ENCODE measurements around the gene MRTFB. TPM values are rescaled to one million over a fixed set of nuclear protein-coding genes. Genes with fewer than 3 reads are reported as not detected.

Gene MRTFB
- total and polyA plus RNA-seq, 2 experiments from 2014 or later = 13.9 to 22.2 TPM

- Histone ChIP-seq H3K4me3 (no peak overlapping the region), H3F3A (replicated peaks; ENCODE audit: low read depth) (no peaks in the 10 kb centered on the region), H3K9me2 (ENCODE audit: insufficient read depth) (no peaks in the 10 kb centered on the region), H3K27ac (ENCODE audit: low read depth) (no peak overlapping the region), H3K36me3 (ENCODE audit: insufficient read depth) (no peaks in the 10 kb centered on the region), H3K79me2 (replicated peaks; ENCODE audit: insufficient read depth) (no peaks in the 10 kb centered on the region), H3K27me3 (ENCODE audit: insufficient read depth) (no peaks in the 10 kb centered on the region), H3K4me1 (ENCODE audit: insufficient read depth) (peaks cover 4% of the 10 kb centered on the region; the same call in 1 of the 2 replicates), H4K20me1 (replicated peaks; ENCODE audit: insufficient read depth) (no peaks in the 10 kb centered on the region), H2AFZ (no peak overlapping the region), H3K4me2 (no peak overlapping the region)
- peaks cover 7% of the 10 kb centered on the region; the same call in 2 of the 3 replicates for H3K4me1 Mint-ChIP-seq
- H3K27me3 Mint-ChIP-seq (ENCODE audit: insufficient read depth, low read depth, poor library complexity) = no peaks in the 10 kb centered on the region
- no peaks in the 10 kb centered on the region for H3K36me3 Mint-ChIP-seq (ENCODE audit: low read depth)
- H3K4me3 Mint-ChIP-seq = no peak overlapping the region
- no peaks in the 10 kb centered on the region for H3K9me3 Mint-ChIP-seq
- TF ChIP-seq, protein P1, sequence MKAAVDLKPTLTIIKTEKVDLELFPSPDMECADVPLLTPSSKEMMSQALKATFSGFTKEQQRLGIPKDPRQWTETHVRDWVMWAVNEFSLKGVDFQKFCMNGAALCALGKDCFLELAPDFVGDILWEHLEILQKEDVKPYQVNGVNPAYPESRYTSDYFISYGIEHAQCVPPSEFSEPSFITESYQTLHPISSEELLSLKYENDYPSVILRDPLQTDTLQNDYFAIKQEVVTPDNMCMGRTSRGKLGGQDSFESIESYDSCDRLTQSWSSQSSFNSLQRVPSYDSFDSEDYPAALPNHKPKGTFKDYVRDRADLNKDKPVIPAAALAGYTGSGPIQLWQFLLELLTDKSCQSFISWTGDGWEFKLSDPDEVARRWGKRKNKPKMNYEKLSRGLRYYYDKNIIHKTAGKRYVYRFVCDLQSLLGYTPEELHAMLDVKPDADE (IDR thresholded peaks at IDR 0.05) = no peak
- TF ChIP-seq JUNB (IDR thresholded peaks at IDR 0.05; ENCODE audit: unreplicated experiment) (no peak), NANOG (IDR thresholded peaks at IDR 0.05; ENCODE audit: borderline replicate concordance) (no peak), POLR2AphosphoS5 (IDR thresholded peaks at IDR 0.05; ENCODE audit: low read depth) (no peak), STAT1 (IDR thresholded peaks at IDR 0.05; ENCODE audit: unreplicated experiment) (no peak), CREB1 (CRISPR knock-in tag; IDR thresholded peaks at IDR 0.05; ENCODE audit: low read depth) (no peak), EZH2 (IDR thresholded peaks at IDR 0.05; ENCODE audit: low read depth, unreplicated experiment) (no peak), EZH2phosphoT487 (IDR thresholded peaks at IDR 0.05; ENCODE audit: unreplicated experiment) (no peak), ZNF331 (CRISPR knock-in tag; IDR thresholded peaks at IDR 0.05; ENCODE audit: low read depth) (no peak), ZNF114 (CRISPR knock-in tag; IDR thresholded peaks at IDR 0.05) (no peak)
- TF ChIP-seq, protein P2, sequence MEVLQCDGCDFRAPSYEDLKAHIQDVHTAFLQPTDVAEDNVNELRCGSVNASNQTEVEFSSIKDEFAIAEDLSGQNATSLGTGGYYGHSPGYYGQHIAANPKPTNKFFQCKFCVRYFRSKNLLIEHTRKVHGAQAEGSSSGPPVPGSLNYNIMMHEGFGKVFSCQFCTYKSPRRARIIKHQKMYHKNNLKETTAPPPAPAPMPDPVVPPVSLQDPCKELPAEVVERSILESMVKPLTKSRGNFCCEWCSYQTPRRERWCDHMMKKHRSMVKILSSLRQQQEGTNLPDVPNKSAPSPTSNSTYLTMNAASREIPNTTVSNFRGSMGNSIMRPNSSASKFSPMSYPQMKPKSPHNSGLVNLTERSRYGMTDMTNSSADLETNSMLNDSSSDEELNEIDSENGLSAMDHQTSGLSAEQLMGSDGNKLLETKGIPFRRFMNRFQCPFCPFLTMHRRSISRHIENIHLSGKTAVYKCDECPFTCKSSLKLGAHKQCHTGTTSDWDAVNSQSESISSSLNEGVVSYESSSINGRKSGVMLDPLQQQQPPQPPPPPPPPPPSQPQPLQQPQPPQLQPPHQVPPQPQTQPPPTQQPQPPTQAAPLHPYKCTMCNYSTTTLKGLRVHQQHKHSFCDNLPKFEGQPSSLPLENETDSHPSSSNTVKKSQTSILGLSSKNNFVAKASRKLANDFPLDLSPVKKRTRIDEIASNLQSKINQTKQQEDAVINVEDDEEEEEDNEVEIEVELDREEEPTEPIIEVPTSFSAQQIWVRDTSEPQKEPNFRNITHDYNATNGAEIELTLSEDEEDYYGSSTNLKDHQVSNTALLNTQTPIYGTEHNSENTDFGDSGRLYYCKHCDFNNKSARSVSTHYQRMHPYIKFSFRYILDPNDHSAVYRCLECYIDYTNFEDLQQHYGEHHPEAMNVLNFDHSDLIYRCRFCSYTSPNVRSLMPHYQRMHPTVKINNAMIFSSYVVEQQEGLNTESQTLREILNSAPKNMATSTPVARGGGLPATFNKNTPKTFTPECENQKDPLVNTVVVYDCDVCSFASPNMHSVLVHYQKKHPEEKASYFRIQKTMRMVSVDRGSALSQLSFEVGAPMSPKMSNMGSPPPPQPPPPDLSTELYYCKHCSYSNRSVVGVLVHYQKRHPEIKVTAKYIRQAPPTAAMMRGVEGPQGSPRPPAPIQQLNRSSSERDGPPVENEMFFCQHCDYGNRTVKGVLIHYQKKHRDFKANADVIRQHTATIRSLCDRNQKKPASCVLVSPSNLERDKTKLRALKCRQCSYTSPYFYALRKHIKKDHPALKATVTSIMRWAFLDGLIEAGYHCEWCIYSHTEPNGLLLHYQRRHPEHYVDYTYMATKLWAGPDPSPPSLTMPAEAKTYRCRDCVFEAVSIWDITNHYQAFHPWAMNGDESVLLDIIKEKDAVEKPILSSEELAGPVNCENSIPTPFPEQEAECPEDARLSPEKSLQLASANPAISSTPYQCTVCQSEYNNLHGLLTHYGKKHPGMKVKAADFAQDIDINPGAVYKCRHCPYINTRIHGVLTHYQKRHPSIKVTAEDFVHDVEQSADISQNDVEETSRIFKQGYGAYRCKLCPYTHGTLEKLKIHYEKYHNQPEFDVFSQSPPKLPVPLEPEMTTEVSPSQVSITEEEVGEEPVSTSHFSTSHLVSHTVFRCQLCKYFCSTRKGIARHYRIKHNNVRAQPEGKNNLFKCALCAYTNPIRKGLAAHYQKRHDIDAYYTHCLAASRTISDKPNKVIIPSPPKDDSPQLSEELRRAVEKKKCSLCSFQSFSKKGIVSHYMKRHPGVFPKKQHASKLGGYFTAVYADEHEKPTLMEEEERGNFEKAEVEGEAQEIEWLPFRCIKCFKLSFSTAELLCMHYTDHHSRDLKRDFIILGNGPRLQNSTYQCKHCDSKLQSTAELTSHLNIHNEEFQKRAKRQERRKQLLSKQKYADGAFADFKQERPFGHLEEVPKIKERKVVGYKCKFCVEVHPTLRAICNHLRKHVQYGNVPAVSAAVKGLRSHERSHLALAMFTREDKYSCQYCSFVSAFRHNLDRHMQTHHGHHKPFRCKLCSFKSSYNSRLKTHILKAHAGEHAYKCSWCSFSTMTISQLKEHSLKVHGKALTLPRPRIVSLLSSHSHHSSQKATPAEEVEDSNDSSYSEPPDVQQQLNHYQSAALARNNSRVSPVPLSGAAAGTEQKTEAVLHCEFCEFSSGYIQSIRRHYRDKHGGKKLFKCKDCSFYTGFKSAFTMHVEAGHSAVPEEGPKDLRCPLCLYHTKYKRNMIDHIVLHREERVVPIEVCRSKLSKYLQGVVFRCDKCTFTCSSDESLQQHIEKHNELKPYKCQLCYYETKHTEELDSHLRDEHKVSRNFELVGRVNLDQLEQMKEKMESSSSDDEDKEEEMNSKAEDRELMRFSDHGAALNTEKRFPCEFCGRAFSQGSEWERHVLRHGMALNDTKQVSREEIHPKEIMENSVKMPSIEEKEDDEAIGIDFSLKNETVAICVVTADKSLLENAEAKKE (CRISPR knock-in tag; IDR thresholded peaks at IDR 0.05) = no peak
- TF ChIP-seq, protein P3, sequence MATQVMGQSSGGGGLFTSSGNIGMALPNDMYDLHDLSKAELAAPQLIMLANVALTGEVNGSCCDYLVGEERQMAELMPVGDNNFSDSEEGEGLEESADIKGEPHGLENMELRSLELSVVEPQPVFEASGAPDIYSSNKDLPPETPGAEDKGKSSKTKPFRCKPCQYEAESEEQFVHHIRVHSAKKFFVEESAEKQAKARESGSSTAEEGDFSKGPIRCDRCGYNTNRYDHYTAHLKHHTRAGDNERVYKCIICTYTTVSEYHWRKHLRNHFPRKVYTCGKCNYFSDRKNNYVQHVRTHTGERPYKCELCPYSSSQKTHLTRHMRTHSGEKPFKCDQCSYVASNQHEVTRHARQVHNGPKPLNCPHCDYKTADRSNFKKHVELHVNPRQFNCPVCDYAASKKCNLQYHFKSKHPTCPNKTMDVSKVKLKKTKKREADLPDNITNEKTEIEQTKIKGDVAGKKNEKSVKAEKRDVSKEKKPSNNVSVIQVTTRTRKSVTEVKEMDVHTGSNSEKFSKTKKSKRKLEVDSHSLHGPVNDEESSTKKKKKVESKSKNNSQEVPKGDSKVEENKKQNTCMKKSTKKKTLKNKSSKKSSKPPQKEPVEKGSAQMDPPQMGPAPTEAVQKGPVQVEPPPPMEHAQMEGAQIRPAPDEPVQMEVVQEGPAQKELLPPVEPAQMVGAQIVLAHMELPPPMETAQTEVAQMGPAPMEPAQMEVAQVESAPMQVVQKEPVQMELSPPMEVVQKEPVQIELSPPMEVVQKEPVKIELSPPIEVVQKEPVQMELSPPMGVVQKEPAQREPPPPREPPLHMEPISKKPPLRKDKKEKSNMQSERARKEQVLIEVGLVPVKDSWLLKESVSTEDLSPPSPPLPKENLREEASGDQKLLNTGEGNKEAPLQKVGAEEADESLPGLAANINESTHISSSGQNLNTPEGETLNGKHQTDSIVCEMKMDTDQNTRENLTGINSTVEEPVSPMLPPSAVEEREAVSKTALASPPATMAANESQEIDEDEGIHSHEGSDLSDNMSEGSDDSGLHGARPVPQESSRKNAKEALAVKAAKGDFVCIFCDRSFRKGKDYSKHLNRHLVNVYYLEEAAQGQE (IDR thresholded peaks at IDR 0.05; ENCODE audit: unreplicated experiment) = no peak
- TF ChIP-seq, protein P4, sequence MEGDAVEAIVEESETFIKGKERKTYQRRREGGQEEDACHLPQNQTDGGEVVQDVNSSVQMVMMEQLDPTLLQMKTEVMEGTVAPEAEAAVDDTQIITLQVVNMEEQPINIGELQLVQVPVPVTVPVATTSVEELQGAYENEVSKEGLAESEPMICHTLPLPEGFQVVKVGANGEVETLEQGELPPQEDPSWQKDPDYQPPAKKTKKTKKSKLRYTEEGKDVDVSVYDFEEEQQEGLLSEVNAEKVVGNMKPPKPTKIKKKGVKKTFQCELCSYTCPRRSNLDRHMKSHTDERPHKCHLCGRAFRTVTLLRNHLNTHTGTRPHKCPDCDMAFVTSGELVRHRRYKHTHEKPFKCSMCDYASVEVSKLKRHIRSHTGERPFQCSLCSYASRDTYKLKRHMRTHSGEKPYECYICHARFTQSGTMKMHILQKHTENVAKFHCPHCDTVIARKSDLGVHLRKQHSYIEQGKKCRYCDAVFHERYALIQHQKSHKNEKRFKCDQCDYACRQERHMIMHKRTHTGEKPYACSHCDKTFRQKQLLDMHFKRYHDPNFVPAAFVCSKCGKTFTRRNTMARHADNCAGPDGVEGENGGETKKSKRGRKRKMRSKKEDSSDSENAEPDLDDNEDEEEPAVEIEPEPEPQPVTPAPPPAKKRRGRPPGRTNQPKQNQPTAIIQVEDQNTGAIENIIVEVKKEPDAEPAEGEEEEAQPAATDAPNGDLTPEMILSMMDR (conservative IDR thresholded peaks at IDR 0.05; ENCODE audit: low read depth in 2 of 2) = no peak
- H3K27ac Mint-ChIP-seq = no peak overlapping the region
- DNase-seq (ENCODE audit: low spot score) = no peak
- ATAC-seq = no peak
These were observed 131.0 kb downstream of the MRTFB start for GRCh38 chr16:14202095-14202494.
